Eye (tissue), 1 donor: ENCODE results near the gene PRPF4.
A peak's percentile ranks its signal among the peaks of the same experiment; 100 is the strongest.
"Not testable (repeated sequence)": the region's sequence is repeated elsewhere in the genome, so short reads cannot be mapped to it uniquely, and the experiment has no call there.

Experiments used
- DNase-seq: peaks from one replicate; pipeline ENCODE4 v3.0.0-alpha.2; 2015

Gene PRPF4

DNA sequence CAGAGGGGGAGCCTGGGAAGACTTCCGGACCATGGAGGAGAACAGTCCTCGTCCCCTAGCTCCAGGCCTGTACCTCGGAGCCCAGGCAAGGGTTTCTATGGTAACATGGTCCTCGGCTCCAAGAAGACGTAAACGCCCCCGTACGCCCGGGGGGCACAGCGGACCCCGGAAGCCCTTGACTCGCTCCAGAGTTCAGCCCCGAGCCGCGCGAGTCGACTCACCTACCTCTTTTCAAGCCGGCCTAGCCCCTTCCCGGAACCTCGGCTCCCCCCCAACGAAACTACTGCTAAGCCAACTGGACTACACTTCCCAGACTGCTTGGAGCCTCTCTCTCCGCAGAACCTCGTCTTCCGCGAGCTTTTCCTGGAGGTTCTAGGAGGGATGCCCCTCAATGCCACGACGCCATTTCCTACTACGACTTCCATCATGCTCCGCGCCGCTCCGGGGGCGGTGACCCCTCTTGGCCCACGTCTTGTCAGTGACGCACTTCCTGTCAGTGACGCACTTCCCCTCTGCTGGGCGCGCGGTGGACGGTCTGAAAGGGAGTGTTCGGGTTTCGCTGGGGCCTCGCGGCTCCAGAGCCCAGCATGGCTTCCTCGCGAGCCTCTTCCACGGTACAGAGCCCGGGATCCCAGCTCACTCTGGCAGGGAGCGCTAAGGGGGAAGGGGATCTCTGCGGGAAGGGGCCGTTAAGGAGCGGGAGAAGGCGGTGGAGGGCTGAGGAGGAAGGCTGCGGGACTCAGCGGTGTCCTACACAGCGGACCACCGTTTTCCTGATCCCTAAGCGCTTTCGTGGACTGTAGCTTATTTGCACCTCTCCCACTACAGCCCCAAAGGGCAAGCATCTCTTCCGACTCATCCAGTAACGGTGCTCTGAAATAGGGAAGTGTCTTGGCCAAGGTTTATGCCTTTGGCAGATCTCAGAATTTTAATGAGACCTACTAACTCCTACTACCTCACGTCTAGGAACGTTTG, at the start of gene PRPF4, which contains the start of gene CDC26:
TSS of gene PRPF4 (plus strand) at position 502 of the 975 bp plus-strand sequence. CDS start at position 588, 86 bp downstream.
TSS of gene CDC26 (minus strand) at position 416 of the 975 bp plus-strand sequence. CDS start 3,065 bp downstream, outside the sequence.
- DNase-seq = peak; percentile 99

DNA sequence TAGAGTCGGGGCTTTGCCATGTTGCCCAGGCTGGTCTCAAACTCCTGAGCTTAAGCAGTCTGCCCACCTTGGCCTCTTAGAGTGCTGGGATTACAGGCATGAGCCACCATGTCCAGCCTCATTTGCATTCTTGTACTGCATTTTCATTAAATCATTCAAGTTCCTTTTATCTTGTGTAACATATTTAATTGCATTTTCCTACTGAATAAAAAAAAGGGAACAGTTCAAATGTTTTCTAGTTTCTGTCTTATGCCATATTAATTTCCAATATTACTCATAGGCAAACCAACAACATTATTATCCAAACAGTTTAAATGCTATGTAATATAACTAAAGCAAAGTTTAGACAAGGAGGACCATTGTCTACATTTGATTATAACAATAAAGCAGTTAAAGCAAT, 48.0 kb upstream of the PRPF4 start:
- DNase-seq = no peak

DNA sequence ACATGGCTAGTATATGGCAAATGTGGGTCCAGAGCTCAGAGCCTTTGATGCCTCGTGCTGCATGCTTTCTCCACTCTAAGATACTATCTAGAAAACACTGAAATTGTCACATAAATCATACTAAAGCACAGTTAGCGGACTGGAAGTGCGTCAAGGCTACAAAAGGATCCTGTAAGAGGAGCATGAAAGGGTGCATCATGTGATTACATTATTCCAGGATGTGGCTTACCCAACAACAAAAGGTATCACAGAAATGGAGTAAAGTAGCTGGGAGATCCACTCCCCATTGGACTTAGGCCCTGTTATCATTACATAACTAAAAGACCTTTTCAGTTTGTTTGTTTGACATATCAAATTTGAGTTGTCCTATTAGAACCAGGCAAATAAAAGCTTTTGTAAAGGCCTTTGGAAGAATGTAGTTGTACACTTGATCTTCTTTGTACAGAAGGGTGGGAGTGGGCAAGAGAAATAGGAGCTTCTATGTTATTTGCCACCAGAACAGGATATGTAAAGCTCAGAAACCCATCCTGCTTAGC, 47.3 kb upstream of the PRPF4 start:
- DNase-seq = no peak

DNA sequence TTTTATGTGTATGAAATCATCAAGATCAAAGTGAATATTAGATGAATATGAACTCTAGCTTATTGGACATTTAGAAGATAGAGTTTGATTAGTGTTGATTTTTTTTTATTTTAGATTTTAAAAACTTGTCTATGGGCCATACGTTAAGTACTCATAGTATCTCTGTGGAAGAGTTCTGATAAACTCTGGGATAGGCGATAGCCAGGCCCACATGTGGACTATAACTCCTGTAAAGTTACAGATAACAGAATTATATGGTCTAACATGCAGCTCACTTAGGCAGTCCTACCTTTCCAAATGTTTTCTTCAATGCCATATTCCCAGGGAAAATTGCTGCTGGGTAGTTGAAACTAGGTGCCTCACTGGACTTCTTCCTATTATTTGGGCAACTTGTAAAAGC, 43.8 kb upstream of the PRPF4 start:
- DNase-seq = no peak

DNA sequence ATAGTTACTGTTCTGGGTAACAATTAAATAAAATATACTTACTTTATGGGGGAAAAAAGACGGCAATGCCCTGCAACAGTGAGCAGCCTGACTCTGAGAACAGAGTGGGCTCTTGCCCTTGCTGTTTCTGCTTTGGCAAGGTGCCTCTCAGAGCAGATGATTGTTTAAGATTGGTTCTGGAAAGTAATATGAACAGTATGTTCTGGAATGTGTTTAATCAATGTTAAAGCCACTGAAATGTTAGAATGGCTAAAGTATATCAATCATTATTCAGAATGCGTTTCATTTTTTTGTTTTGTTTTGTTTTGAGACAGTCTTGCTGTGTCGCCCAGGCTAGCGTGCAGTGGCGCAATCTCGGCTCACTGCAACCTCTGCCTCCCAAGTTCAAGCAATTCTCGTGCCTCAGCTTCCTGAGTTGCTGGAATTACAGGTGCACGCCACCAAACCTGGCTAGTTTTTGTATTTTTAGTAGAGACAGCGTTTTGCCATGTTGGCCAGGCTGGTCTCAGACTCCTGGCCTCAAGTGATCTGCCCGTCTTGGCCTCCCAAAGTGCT, 39.7 kb upstream of the PRPF4 start:
- DNase-seq = not testable (repeated sequence)

DNA sequence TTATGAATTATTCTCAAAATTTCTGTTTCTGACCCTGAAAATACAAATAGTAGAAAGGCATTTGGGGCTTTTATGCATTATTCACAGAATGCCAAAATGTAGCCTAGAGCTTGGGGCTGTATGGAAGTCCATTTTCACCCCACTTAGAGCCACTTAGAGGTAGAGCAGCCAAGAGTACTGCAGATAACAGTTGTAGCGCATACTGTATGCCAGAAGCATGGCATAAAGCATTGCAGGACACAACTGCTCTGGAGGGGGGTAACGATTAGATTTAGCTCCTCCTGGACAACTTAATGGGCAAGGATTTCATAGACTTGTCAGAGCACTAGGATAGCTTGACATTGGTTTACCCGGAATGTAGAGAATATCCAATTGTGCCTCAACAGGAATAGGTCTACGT, 38.4 kb upstream of the PRPF4 start:
- DNase-seq = no peak

DNA sequence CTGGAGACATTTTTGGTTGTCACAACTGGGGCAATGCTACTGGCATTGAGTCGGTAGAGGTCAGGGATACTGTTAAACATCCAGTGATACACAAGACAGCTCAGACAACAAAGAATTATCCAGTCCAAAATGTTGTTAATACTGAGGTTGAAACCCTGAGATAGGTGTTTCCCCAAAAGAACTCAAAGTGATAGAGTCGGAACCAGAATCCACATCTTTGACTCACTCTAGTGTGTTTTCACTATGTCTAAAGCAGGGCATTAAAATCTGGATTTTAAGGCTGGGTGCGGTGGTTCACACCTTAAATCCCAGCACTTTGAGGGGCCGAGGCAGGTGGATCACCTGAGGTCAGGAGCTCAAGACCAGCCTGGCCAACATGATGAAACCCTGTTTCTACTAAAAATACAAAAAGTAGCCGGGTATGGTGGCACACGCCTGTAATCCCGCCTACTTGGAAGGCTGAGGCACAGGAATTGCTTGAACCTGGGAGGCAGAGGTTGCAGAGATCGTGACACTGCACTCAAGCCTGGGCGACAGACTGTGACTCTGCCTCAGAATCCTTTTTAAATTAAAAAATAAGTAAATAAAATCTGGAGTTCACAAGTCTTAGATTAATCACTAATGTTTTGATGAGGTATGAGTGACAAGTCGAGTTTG, 37.1 kb upstream of the PRPF4 start:
- DNase-seq = no peak

DNA sequence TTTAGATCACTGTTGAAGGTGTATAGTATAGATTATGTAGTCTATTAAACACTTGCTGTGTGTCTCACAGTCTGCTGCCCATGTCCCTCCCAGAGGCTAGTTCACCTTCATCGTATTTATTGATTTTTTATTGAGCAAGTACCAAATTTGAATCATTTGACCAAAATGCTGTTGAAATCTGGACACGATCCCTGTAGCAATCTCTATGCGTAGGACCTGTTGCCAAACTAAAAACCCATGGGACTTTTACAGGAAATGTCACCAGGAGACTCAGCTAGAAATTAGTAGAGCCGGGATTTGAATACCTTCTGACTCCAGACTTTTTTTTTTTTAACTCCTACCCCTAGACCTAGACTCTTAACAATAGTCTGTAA, 36.6 kb upstream of the PRPF4 start:
- DNase-seq = no peak

DNA sequence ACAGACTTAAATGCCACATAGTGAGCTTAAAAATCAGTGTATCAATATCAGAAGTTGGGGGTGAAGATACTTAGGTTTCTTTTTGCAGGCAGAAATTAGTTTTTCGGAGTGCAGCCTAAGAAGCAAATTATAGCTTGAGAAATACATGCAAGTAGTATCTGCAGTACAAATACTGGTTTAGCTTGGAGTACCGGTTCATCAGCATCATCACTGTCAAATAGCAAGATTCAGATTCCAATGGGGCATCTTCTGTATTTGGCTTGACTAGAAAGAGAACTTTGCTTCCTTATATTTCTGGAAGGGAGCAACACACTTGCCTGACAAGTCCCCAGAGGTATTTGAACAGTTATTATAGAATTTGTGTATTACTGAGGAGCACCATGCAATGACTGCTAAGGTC, 34.3 kb upstream of the PRPF4 start:
- peak; percentile 20 for DNase-seq

DNA sequence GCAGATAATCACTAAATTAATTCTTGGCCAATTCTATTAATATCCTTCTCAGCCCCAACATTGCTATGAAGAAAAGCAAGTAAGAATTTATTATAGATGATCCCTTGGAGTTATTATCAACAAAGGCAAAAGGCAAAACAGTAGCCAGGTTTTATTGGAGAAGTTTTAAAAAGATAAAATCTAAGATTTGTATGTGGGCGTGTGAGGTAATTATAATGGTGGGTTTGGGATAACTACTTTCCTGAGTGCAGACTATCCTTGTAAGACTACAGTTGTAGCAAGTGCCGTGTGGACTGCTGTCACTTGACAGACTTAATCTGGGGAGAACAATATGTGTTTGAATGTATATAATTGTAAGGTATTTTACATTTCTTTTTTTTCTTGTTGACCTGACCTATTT, 30.9 kb upstream of the PRPF4 start:
- no peak for DNase-seq

DNA sequence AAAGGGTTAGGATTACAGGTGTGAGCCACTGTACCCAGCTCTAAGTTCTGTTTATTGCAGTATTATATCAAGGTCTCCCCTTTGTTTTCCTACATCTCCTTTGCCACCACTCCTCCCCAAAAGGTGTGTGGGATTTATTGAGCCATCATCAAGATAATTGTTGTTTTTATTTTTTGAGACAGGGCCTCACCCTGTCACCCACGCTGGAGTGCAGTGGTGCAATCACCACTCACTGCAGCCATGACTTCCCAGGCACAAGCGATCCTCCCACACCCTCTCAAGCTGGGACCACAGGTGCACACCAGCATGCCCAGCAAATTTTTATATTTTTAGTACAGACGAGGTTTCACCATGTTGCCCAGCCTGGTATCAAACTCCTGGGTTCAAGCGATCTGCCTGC, 29.6 kb upstream of the PRPF4 start:
- no peak for DNase-seq

DNA sequence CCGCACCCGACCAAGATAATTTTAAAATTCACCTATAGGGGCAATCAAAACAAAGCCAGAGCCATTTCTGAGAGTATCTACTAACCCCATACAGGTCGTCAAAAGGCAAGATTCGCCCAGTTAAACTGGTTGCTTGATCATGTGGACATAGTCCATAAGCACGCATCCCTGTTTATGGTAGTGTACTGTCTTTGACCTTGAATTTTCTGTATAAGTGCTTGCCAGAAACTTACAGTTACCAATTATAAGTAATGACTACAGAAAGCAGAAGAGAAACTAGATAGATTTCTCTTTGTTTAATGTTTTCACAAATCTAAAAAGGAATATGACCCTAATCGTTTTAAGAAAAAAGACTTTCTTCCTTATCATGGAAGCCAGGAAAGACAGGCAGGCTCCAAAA, 28.5 kb upstream of the PRPF4 start:
- DNase-seq = no peak

DNA sequence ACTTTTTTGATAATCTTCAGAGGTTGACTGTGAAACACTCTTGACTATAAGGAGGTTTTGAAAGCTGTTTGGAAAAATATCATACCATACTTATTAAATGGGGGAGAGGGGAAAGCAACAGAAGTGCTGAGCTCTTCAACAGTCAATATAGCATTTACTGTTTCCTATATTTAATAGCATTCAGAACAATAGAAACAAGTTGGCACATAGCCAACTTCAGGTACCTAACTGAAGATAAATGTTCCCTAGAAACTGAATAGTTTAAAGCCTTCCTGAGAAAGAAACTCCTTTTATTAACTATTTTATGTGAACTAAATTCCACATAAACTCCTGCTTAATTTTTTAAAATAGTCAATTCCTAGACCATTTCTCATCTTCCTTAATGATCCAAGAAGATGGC, 27.8 kb upstream of the PRPF4 start:
- no peak for DNase-seq

DNA sequence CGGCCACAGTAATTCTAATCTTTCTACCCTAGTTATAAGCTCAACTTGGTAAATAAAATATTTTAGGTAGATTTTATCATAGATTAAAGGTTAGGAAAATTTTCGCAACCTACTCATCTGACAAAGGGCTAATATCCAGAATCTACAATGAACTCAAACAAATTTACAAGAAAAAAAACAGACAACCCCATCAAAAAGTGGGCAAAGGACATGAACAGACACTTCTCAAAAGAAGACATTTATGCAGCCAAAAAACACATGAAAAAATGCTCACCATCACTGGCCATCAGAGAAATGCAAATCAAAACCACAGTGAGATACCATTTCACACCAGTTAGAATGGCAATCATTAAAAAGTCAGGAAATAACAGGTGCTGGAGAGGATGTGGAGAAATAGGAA, 25.8 kb upstream of the PRPF4 start:
- not testable (repeated sequence) for DNase-seq

DNA sequence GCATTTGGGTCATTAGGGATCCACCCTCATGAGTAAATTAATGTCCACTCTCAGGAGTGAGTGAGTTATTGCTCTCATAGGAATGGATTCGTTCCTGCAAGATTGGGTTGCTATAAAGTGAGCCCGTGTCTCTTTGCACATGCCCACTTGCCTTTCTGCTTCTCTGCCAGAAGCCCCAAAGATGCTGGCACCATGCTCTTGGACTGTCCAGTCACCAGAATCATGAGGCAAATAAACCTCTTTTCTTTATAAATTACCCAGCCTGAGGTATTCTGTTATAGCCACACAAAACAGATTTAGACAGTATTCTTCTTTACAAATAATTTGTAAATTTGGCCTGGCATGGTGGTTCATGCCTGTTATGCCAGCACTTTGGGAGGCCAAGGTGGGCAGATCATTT, 24.7 kb upstream of the PRPF4 start:
- no peak for DNase-seq

DNA sequence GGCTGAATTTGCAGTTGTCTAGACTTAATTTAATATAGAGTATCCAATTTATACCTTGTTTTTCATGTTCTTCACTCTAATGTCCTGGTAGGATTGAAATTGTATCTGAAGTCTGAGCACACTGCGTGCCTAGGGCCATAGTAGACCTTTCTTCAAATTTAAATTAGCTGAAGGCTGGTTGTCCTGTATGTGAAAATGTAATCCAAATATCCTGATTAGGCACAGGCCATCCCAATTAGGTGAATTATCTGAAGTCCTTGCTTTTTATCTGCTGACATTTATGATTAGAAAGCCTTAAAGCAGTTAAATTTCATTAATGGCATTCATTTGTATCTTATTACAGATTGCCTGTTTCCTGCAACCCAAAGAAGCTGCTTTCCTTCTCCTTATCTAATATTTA, 20.5 kb upstream of the PRPF4 start:
- no peak for DNase-seq

DNA sequence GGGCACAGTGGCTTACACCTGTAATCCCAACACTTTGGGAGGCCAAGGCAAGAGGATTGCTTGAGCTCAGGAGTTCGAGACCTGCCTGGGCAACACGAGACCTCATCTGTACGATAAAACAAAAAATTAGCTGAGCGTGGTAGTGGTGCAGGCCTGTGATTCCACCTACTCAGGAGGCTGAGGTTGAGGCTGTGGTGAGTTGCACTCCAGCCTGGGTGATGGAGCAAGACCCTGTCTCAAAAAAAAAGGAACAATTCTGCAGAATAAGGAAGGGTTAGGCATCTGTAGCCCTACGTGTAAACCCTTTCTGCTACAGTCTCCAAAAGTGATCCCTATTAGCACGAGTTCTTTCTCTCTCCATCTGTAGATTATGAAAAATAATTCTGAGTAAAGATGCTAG, 20.0 kb upstream of the PRPF4 start:
- no peak for DNase-seq

DNA sequence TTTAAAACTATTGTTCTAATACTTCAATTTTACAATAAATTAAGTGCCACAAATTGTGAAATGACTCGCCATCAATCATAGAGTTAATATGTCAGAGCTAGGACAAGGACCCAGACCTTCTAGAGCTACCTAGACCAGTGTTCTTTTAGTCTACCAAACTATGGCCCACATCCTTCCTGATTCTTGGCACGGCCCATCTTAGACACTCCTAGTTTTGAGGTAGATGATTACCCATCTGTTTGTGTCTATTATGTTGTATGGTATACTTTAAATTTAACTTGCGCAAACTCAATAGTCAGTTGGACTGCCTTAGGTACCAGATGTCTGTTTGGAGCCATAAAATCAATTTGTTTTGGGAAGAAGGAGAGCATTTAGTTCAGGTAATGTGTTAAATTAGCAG, 17.6 kb upstream of the PRPF4 start:
- no peak for DNase-seq

DNA sequence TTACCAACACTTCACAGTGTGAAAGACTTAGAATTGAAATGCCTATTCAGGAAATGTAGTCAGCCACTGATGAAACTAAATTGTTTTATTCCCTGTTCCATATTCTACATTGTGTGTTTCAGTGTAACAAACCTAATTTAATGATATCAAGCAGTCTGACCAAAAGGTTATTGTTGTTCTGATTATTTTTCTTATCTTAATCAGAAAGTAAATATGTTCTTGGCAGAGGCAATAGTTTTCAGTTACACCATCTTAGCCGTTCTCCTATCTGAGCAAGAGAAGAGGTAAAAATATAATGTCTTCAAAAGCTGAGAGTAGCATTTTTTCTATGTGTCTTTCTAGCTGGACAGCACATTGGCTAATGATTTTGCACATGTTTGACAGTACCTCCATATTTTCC, 17.2 kb upstream of the PRPF4 start:
- DNase-seq = no peak

DNA sequence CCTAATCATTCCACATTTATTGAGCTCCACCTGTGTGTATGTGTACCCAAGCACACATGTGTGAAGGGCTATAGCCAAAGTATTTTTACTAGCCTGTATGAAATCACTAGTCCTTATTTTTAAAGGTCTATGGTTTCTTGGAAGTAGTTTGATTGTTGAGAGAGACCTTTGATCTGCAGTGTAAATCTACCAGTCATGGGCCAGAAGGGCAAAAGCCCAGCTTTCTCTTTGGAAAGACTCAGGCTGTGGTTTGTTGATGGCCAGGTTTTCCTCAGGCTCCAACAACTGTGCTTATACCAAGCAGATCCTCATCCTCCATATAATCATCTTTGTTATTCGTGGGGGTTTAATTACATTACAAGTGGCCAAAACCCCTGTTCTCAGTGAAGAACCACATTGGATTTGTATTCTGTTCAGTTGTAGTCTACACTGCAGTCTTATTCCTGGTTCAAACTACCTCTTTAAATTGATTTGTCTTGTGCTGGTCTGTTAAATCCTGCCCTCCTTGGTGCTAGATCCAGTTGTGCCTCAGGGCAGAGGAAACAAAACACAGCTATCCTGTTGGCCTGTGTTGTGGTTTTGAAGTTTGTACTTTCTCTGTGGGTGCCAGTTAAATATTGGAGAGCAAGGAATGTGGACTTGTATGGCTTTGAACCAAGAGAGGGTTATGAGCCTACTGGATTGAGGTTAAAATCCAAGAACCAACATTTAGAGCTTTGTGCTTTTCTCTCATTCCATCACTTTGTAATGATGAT, 13.4 kb upstream of the PRPF4 start:
- DNase-seq = no peak

DNA sequence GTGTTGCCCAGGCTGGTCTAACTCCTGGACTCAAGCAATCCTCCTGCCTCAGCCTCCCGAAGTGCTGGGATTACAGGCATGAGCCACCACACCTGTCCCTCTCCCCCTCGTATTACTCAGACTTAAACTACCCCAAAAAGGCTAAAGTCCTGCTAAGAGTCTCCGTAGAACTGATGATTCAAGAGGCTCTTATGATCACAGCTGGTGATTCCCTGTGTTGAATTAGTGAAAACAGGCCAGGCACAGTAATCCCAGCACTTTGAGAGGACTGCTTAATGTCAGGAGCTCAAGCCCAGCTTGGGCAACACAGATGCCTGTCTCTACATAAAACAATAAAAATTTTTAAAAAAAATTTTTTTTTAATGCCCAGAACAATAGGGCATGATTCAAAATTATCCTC, 9.3 kb upstream of the PRPF4 start:
- no peak for DNase-seq

DNA sequence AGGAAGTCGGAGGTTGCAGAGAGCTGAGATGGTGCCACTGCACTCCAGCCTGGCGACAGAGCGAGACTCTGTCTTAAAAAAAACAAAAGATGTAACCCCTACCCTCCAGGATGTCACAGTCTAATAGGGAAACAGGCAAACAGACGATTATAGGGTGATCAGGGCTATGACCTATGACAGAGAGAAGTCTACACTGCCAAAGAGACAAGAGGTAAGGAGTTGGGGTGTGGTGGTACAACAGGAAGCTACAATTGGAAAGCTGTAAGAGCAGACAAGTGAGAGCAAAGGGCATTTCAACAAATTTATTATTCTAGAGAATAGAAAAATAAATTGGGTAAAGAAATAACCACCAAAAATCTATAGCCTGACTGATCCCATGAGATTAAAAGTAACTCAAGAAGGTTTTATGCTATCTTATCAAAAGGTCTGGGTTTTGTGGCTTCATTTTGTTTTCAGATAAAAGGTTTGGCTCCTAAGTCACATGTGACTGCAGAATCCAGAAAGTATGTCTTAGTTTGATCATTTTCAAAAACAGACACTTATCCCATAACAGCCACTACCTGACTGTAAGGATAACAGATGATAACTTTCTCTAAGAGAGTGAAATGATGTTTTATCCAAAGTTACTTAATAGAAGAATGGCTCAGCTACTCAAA, 7.4 kb upstream of the PRPF4 start:
- DNase-seq = no peak
